Measurements from ENCODE around the gene ACTN1.
A peak's percentile ranks its signal among the peaks of the same experiment; 100 is the strongest.
"Not testable (repeated sequence)": the region's sequence is repeated elsewhere in the genome, so short reads cannot be mapped to it uniquely, and the experiment has no call there.

The ACTN1 gene

DNA sequence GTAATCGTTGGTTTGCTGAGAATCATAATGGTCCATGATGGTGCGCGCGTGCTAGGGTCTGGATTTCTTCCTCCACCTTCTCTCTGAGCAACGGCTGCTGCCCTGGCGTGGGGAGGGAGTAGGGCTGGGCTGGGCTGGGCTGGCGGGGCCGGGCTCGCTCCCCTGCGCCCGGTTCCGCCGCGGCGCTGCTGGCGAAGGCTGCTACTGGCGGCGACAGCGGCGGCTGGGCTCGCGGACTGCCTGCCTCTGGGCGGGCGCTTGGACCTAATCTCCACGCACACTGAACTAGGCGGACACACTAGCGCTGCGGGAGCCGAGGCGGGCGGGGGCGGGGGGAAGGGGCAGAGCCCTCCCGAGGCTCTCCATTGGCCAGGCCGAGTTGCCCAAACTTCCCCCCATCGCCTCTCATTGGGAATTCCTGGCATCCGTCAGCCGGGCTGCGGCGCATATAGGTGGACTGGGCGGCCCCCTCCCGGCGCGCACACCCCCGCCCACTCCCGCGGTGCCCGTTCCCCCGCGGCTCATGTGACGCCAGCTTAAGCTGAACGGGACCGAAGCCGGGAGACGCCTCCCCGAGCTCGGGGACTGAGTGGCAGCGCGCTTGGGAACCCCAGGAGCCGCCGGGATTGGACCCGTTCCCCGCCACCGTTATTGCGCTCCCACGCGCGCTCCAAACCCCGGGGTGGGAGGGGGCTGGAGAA lies at the start of gene ACTN1:
TSS of gene ACTN1 (minus strand) at position 282 of the 701 bp plus-strand sequence. CDS start at position 36, 246 bp downstream.
- peak; percentile 96 for DNase-seq (ENCODE audit: extremely low read depth, low read depth)
- TF ChIP-seq, protein P1, sequence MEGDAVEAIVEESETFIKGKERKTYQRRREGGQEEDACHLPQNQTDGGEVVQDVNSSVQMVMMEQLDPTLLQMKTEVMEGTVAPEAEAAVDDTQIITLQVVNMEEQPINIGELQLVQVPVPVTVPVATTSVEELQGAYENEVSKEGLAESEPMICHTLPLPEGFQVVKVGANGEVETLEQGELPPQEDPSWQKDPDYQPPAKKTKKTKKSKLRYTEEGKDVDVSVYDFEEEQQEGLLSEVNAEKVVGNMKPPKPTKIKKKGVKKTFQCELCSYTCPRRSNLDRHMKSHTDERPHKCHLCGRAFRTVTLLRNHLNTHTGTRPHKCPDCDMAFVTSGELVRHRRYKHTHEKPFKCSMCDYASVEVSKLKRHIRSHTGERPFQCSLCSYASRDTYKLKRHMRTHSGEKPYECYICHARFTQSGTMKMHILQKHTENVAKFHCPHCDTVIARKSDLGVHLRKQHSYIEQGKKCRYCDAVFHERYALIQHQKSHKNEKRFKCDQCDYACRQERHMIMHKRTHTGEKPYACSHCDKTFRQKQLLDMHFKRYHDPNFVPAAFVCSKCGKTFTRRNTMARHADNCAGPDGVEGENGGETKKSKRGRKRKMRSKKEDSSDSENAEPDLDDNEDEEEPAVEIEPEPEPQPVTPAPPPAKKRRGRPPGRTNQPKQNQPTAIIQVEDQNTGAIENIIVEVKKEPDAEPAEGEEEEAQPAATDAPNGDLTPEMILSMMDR (IDR thresholded peaks at IDR 0.05; ENCODE audit: low read depth, low read length) = no peak

DNA sequence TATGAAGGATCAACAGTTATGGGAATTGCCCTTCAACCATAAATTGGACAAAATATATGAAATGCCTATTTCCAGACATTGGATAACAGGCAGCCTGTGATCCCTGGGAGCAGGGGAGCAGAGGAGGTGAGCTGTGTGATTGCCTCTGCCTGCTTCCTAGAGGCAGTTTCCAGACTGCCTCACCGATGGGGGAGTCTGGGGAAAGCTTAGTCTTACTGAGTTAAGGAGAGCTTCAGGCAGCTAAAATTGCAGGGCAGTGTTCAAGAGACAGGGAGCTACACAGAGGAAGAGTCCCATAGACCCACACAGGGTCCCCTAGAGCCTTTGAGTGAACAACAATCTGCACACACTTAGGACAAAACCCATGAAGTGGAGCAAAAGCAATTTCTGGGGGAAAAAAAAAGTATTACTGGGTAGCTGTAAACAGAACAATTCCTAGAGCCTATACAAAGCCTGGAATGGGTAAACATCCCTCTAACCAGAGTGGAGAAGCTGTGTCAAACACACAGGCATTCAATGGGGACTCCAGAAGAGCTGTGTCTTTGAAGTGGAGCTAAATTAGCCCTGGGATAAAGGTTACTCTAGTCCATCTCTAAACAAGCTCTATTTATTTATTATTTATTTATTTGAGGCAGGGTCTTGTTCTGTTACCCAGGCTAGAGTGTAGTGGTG lies 48.3 kb upstream of the ACTN1 start:
- TF ChIP-seq, protein P1 (IDR thresholded peaks at IDR 0.05; ENCODE audit: low read depth, low read length) = no peak

DNA sequence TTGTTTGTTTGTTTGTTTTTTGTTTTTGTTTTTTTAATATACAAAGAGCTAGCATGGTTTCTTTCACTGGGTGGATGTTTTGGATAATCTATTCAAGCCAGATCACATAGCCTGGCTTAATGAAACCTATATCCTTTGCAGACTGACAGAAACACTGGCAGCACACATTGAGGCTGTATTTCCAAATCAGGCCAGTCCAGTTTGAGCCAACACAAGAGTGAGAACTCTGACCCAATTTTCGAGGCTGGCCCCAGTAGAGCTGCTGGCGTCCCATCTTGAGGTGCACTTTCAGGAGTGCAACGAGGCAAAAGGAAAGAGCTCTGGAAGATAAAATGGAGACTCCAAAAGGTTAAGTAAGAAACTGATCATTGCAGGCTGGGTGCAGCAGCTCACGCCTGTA lies 43.9 kb upstream of the ACTN1 start:
- TF ChIP-seq, protein P1 (IDR thresholded peaks at IDR 0.05; ENCODE audit: low read depth, low read length) = no peak
- DNase-seq (ENCODE audit: extremely low read depth, low read depth) = no peak

More for the DNA sequence above, 48.3 kb upstream of the ACTN1 start:
- no peak for DNase-seq (ENCODE audit: extremely low read depth, low read depth)

DNA sequence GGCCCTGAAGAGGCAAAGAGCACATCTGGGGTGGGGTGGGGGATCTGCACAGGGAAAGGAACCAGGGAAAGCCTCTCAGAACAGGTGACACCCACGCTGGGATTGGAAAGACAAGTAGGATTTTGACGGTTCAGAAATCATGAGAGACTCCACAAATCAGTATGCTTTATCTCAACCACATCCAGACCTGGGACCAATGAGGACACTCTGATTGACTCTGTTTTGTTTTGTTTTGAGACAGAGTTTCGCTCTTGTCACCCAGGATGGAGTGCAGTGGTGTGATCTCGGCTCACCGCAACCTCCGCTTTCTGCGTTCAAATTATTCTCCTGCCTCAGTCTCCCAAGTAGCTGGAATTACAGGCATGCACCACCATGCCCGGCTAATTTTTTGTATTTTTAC lies 43.0 kb upstream of the ACTN1 start:
- not testable (repeated sequence) for DNase-seq (ENCODE audit: extremely low read depth, low read depth)

DNA sequence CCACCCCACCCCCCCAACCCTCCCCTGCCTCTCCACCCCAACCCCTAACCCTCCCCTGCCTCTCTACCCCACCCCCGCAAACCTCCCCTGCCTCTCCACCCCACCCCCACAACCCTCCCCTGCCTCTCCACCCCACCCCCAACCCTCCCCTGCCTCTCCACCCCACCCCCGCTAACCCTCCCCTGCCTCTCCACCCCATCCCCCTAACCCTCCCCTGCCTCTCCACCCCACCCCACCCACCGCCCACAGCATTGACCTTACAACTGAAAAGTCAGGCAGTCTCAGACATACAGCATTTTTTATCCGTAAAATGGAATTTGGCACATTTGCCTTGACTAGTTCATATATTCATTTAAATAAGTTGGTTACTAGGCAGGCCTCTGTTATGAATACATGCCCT lies 38.6 kb upstream of the ACTN1 start:
- TF ChIP-seq, protein P1 (IDR thresholded peaks at IDR 0.05; ENCODE audit: low read depth, low read length) = no peak
- DNase-seq (ENCODE audit: extremely low read depth, low read depth) = no peak

DNA sequence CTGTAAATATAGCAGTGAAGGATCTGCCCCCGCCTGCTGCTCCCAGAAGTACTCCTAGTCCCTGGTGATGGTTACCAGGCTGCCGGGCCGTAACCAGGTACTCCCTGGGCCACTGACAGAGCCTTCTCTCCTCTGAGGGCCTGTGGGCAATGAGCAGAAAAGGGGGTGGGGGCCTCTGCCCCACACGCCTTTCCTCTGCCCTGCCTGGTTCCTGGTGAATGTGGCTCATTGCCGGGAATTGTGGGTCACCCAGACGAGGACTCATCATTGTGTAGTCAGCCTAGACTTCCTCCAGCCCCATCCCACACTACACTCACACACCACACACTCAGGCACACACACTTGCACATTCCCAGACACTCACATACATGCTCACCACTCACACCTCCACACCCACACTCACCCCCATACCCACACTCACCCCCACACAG lies 35.7 kb upstream of the ACTN1 start:
- no peak for DNase-seq (ENCODE audit: extremely low read depth, low read depth)
- TF ChIP-seq, protein P1 (IDR thresholded peaks at IDR 0.05; ENCODE audit: low read depth, low read length) = no peak

DNA sequence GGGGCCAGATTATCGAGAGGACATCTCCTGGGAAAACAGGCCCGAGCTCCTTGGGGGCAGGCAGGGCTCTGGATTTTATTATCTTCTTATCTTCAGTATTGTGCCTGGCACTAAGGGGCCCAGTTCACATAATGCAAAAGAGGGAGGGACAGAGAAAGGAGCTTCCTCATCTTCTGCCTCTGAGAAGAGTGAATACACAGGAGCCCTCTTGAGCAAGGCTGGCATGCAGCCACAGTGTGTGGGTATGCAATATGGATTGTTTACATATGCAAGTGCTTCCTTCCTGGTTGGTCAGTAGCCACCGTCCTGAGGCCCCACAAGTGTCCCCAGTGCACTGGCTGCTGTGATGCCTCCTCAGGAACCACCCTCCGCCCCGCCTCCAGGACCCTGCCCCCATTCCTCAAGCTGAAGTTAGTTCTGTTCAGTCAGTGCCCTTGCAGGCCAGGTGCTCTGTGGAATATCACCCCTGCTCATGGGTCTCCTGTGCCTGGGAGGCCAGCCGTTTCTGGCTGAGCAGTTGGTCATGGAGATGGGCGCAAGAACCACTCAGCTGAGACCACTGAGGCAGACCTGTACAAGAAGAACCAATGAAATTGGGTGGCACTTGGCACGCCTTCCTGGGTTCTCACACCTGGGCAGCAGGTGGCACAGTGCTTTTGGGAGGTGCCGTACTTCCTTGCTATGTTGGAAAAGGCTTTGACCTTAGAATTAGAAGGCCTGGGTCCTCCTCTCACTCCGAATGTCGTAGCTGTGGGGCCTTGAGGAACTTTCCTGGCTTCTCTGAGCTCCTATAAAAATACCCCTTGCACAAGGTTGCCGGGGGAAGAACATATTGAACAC lies 35.1 kb upstream of the ACTN1 start:
- no peak for DNase-seq (ENCODE audit: extremely low read depth, low read depth)
- TF ChIP-seq, protein P1 (IDR thresholded peaks at IDR 0.05; ENCODE audit: low read depth, low read length) = no peak

Data from AG09319 (cell line).